ENCODE results near the gene EGFR.

The EGFR gene

DNA sequence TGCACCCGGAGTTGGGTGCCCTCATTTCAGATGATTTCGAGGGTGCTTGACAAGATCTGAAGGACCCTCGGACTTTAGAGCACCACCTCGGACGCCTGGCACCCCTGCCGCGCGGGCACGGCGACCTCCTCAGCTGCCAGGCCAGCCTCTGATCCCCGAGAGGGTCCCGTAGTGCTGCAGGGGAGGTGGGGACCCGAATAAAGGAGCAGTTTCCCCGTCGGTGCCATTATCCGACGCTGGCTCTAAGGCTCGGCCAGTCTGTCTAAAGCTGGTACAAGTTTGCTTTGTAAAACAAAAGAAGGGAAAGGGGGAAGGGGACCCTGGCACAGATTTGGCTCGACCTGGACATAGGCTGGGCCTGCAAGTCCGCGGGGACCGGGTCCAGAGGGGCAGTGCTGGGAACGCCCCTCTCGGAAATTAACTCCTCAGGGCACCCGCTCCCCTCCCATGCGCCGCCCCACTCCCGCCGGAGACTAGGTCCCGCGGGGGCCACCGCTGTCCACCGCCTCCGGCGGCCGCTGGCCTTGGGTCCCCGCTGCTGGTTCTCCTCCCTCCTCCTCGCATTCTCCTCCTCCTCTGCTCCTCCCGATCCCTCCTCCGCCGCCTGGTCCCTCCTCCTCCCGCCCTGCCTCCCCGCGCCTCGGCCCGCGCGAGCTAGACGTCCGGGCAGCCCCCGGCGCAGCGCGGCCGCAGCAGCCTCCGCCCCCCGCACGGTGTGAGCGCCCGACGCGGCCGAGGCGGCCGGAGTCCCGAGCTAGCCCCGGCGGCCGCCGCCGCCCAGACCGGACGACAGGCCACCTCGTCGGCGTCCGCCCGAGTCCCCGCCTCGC is at the start of gene EGFR:
Gene EGFR (plus strand): TSS at position 657 of the 830 bp plus-strand sequence. CDS start 261 bp downstream, outside the sequence.
- no peak for DNase-seq

DNA sequence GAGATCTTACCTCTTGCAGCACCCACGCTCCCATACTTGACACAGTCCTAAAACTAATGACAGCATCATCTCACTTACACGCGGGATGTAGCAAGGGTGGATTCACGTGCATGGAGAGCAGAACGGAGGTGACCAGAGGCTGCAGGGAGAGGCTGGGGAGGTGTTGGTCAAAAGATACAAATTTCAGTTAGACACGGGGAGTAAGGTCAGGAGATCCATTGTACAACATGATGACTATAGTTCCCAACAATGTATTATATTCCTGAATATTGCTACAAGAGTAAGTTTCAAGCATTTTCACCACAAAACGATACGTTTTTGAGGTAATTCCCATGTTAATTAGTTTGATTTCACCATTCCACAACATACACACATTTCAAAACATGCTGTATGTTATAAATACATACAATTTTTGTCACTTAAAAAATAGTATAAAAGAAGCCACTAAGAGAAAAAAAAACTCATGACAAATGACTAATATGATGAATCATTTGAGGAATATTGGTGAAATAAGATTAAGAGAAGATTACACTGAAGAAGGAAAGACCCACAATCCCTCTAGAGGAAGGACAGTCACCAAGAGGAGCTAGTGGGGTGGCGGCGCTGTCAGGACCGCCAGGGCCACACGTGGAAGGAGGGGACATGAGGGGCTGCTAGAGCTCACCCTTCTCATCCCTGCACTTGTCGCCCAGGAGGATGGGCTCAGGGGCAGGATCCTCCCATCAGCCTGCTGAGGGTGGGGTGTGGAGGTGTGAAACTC is 49.4 kb upstream of the EGFR start:
- DNase-seq, result no peak

GRCh38 chr7:54972733-54973294 is 46.0 kb upstream of the EGFR start:
- DNase-seq, result no peak

DNA sequence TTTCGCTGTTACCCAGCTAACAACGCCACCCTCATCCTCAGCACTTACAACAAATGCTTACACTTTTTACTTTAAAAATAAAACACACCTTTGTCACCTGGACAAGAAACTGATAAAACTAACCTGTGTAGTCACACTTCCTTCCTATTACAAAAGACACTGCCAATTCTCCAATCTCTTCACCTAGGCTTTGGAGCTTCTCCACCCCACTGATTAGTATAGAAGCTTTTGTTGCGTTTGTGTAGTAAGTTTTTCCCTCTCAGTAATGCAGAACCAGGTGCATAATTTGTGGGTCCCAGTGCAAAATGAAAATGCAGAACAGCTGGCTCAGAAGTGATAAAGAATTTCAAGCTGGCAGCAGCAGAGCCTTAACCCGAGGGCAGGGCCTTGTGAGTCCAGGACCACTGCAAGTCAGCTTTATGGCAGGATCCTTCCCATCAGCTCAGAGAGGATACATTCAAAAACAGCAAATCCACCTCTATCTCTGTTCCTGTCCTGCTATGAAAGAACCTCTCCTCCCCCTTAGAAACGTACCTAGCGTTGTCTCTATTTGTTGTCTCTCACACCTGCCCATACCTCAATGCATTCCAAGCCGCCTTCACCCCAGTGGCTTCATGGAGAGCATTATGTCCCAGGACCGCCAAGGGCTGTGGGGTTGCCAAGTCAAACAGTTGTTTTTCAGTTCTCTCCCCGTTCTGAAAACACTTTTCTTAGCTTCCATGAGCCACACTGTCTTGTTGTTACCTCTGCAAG is 40.3 kb upstream of the EGFR start:
- DNase-seq, result no peak

GRCh38 chr7:54980521-54980920 is 38.3 kb upstream of the EGFR start:
- no peak for DNase-seq

DNA sequence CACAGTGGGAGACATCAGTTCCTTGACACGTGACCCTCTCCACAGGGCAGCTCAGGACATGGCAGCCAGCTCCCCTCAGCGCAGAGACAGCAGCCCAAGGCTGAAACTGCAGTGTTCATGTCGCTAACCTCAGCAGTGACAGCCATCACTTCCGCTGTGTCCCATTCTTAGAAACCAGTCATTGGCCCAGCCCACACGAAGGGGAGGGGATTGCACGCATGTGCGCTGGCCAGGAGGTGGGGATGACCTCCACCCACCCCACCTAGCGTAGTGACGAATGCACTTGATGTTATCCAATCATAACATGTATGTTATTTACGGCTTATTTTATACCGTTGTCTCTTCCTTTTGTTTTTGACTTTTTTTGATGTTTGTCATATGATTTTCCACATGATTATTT is 36.9 kb upstream of the EGFR start:
- DNase-seq, result no peak

GRCh38 chr7:54985426-54986330 is 33.1 kb upstream of the EGFR start:
- no peak for DNase-seq

DNA sequence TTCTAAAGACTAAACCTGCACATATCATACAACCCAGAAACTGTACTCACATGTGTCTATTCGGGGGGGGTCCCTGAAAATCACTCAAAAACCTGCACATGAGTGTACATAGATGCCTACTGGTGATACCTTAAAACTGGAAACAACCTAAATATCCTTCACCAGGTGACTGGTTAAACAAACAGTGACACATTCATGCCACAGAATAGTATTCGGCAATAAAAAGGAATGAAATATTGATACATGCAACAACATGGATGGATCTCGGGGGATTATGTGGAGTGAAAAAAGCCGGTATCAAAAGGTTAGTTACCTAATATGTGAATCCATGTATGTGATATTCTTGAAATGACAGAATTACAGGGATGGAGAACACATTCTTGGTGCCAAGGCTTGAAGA is 32.1 kb upstream of the EGFR start:
- no peak for DNase-seq

- no peak for DNase-seq
These were observed 31.0 kb upstream of the EGFR start for GRCh38 chr7:54987772-54988171.

DNA sequence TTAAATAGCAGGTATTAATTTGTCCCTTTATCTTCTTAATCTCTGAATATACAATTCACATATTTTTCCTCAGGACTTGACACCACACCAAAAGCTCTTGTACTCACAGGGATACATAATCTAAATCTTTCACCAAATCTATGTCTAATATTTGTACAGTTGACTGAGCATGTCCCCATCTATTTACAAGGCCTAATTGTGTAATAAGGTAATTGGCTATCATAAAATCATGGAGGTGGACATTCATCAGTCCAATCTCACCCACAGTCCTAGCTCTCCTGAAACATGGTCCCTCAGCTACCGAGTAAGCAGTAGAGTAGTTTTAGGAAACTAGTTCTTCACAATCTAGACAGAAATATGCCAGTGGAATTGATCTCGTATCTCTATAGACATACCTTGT is 30.3 kb upstream of the EGFR start:
- DNase-seq, result no peak

- DNase-seq, result no peak
These were observed 29.2 kb upstream of the EGFR start for GRCh38 chr7:54989453-54990225.

- no peak for DNase-seq
These were observed 27.5 kb upstream of the EGFR start for GRCh38 chr7:54991341-54991740.

DNA sequence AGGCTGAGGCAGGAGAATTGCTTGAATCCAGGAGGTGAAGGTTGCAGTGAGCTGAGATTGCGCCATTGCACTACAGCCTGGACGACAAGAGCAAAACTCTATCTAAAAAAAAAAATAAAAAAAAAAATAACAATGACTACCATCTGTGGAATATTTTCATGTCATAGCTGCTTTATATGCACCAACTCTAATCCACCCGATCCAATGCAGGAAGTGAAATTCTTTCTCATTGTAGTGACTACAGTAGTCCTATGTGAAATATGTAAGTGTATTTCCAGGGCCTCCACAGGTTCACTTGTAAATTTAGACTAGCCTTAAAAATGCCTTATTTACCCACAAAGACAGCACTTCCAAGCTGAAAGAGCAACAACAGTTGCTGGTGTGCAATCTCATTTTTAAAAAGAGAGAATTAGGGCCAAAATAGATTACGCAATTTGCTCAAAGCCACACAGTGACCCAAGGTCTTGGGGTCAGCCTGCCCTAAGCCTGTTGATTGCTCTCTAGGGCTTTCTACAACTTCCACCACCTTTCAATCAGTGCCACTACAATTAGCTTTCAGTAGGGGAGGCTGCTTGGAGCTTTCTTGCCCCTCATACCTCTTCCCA is 25.8 kb upstream of the EGFR start:
- no peak for DNase-seq

GRCh38 chr7:54995166-54995565 is 23.7 kb upstream of the EGFR start:
- DNase-seq, result no peak

- peak; percentile 9 for DNase-seq
These were observed 23.0 kb upstream of the EGFR start for GRCh38 chr7:54995610-54996363.

DNA sequence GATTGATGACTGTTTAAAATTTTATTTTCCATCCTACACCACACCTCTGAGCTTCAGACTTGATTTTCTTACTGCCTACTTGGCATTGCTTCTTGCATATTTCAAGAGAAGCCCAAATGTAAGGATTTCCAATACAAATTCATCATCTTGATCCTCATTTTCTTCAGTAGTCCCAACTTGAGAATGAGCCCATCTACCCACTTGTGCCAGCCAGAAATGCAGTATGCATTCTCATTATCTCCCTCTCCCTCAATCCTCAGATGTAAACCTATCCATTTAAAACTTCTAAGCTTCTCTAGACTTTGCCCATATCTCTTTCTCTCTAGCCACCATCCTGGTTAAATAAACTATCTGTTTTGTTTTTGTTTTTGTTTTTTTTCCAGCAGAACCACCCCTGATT is 22.4 kb upstream of the EGFR start:
- no peak for DNase-seq

DNA sequence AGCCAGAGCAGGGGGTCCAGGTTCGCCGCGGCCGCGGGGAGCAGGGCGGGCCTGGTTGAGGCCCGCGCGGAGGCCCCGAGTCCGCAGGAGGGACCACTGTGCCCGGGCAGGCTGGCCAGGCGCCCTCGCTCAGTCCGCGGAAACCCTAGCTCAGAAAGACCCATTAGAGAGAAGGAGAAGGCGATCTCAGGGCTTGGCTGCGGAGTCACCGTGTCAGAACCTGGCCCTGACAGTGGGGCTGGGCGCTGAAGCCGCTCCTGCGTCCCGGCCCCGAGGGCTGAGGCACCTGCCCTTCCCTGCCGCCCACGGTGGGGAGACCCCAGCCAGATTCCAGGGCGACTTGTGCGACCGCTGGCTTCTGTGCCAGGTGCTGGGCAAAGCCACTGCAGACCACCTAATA is 14.2 kb upstream of the EGFR start:
- DNase-seq, result no peak

- DNase-seq, result no peak
These were observed 13.5 kb upstream of the EGFR start for GRCh38 chr7:55005241-55005851.

- no peak for DNase-seq
These were observed 12.3 kb upstream of the EGFR start for GRCh38 chr7:55006499-55006898.

DNA sequence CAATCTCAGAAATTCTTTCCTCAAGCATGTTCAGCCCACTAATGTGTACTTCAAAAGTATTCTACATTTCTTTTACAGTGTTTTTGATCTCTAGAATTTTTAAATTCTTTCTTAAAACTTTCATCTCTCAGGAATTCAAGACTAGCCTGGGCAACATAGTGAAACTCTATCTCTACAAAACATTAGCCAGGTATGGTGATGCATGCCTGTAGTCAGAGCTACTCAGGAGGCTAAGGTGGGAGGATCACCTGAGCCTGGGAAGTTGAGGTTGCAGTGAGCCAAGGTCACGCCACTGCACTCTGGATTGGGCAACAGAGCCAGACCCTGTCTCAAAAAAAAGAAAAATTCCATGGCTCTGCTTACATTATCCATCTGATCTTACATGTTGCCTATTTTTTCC is 5.0 kb upstream of the EGFR start:
- DNase-seq, result no peak

All from CD4-positive, alpha-beta T cell treated with Interleukin-12 subunit alpha and Interleukin-12 subunit beta, for 1 hour (primary cell).